HEK293T (cell line): Measurements from ENCODE around the gene KLC1.

Experiments
- BHLHE40 ChIP-seq: fragments of 450-650 bp; IDR thresholded peaks from 2 replicates; pipeline ENCODE4 v1.6.1; 2016; ENCODE audit warnings: mild to moderate bottlenecking, moderate library complexity, borderline replicate concordance
- FOXA1 ChIP-seq: fragments of 450-650 bp; IDR thresholded peaks from 2 replicates; pipeline ENCODE4 v1.6.1; 2016; ENCODE audit warnings: mild to moderate bottlenecking
- NFRKB ChIP-seq: fragments of 450-650 bp; IDR thresholded peaks from 2 replicates; pipeline ENCODE4 v1.6.1; 2016; ENCODE audit warnings: mild to moderate bottlenecking, moderate library complexity
- SP1 ChIP-seq: fragments of 450-650 bp; IDR thresholded peaks from 2 replicates; pipeline ENCODE4 v1.6.1; 2017
- SUZ12 ChIP-seq: fragments of 450-650 bp; IDR thresholded peaks from 2 replicates; pipeline ENCODE4 v1.6.1; 2016; ENCODE audit warnings: mild to moderate bottlenecking

GRCh38 chr14:103732868-103733620 lies 104.0 kb downstream of the KLC1 start:
- TF ChIP-seq NFRKB (no peak), SUZ12 (no peak), SP1 (no peak), BHLHE40 (no peak), FOXA1 (no peak)
